ENCODE measurements around the gene PAXX. TPM values are rescaled to one million over a fixed set of nuclear protein-coding genes. Genes with fewer than 3 reads are reported as not detected.

Gene PAXX
- total RNA-seq: 53.1 TPM
- long read RNA-seq, transcript PAXX-201 (7 exons, 812 nt): major isoform, 16 of 73 reads
- long read RNA-seq, transcript PAXX-208 (5 exons, 1,077 nt): minor isoform, 13 of 73 reads
- long read RNA-seq, partial matches to known transcripts: 21 of 73 reads
- long read RNA-seq, other reads (novel, unspliced or antisense): 21 of 73 reads

DNA sequence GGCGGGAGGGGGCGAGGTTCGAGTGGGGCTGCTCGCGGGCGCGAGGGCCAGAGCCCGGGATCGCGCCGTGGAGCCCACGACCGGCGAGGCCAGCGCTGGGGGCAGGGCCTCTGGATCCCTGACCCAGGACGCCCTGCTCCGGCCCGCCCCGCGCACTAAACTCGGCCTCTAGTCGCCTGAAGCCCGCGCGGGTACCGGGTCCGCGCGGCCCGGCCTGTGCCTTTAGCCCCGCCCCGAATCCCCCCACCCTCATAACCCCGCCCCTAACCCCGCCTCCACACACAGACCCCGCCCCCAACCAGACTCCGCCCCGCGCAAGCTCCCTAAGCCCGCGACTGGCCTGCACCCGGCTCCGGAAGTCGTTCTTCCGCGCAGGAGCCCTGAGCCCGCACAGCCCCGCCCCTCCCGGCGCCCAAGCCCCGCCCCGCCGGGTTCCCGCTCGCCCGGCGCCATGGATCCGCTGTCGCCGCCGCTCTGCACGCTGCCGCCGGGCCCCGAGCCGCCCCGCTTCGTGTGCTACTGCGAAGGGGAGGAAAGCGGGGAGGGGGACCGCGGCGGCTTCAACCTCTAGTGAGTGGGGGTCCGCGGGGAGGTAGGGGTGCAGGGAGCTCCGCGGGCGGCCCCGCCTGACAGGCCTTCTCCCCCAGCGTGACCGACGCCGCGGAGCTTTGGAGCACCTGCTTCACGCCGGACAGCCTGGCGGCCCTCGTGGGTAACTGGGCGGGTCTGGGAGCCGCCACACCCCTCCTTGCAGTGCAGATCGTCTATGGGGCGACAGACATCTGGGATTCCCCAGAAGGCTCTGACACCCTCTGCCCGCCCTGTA is at the start of gene PAXX:
Gene PAXX (plus strand): TSS at position 430 of the 826 bp plus-strand sequence. CDS start 22 bp downstream, at position 452.
- Histone ChIP-seq H3K36me3 (peaks cover 13% of the 10 kb centered on the region), H3K27ac (peak within 1 kb of the TSS; percentile 85), H3K27me3 (no peaks in the 10 kb centered on the region), H3K4me1 (peaks cover 41% of the 10 kb centered on the region), H3K9me3 (no peaks in the 10 kb centered on the region), H3K4me3 (peak within 1 kb of the TSS; percentile 84)
- TF ChIP-seq, protein P1, sequence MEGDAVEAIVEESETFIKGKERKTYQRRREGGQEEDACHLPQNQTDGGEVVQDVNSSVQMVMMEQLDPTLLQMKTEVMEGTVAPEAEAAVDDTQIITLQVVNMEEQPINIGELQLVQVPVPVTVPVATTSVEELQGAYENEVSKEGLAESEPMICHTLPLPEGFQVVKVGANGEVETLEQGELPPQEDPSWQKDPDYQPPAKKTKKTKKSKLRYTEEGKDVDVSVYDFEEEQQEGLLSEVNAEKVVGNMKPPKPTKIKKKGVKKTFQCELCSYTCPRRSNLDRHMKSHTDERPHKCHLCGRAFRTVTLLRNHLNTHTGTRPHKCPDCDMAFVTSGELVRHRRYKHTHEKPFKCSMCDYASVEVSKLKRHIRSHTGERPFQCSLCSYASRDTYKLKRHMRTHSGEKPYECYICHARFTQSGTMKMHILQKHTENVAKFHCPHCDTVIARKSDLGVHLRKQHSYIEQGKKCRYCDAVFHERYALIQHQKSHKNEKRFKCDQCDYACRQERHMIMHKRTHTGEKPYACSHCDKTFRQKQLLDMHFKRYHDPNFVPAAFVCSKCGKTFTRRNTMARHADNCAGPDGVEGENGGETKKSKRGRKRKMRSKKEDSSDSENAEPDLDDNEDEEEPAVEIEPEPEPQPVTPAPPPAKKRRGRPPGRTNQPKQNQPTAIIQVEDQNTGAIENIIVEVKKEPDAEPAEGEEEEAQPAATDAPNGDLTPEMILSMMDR (IDR thresholded peaks at IDR 0.05): no peak
- ATAC-seq (peak; percentile 88), DNase-seq (peak; percentile 98)
- intact Hi-C loops (cut with DNase I): no loop called here

DNA sequence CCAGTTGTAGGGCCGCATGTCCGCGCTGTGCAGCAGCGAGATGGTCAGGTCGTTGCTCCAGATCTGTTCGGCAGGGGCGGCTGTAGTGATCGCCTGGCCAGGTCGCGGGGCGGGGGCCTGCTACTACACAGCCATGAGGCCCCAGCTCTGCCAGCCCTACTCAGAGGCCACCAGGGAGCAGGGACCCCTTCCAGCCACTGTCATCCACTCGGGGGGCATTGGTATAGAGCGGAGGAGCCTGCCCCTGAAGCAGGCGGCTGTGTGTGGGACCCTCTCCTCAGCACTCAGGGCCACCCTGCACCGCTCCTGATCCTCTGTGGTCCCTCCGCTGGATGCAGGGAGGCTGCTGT is 49.4 kb upstream of the PAXX start:
- peaks cover 38% of the 10 kb centered on the region for H3K36me3 ChIP-seq
- H3K9me3 ChIP-seq: no peaks in the 10 kb centered on the region
- no peaks in the 10 kb centered on the region for H3K27me3 ChIP-seq
- peaks cover 15% of the 10 kb centered on the region for H3K4me1 ChIP-seq
- TF ChIP-seq, protein P1 (IDR thresholded peaks at IDR 0.05): no peak
- no peak for DNase-seq
- H3K27ac ChIP-seq: no peak overlapping the region
- H3K4me3 ChIP-seq: peak overlapping the region; percentile 95
- intact Hi-C loops (cut with DNase I): loop anchor here (10.0 kb wide), 1 partner anchor 92 kb away; the partner anchor contains the start of gene FUT7
- ATAC-seq: no peak

DNA sequence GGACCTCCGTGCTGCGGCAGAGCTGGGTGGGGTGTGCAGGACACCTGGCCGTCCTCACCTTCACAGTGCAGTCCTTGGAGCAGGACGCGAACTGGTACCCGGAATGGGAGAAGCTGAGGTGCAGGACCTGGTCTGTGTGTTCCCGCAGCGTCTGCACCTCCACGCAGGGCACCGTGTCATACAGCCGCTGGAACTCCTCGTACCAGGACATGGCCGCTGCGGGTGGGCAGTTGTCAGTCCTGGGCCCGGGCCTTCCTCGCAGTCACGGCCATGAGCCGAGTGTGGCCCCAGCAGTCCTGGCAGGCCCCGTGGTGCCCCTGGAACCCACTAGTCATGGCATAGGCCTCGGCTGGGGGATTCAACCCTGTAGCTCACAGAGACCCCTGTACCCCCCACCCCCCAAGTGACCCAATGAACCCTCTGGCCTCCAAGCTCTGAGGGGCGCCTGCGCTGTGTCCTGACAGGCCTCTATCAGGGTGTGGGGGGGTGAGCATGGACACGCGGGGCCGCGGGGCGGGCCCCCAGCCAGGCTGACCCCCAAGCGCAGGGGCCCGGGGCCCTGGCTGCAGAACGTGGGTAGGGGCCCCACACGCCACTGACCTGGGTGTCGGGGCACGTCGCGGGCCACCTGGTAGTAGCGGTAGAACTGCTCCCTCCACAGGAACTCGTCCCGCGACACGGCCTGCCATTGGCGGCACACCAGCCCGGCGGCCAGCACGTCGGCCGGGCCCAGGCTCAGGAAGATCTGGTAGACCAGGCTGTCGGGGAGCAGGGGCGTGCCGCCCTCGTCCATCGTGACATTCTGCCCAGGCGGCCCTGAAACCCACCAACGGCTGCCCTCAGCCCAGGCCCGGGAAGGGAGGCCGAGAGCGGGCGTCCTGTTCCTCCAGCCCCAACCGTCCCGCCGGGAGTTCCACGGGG is 48.7 kb upstream of the PAXX start:
- DNase-seq (peak; percentile 79), ATAC-seq (peak; percentile 1)
- Histone ChIP-seq H3K36me3 (peaks cover 38% of the 10 kb centered on the region), H3K27me3 (no peaks in the 10 kb centered on the region), H3K4me1 (peaks cover 15% of the 10 kb centered on the region), H3K27ac (peak overlapping the region; percentile 83), H3K9me3 (no peaks in the 10 kb centered on the region), H3K4me3 (peak overlapping the region; percentile 95)
- TF ChIP-seq, protein P1 (IDR thresholded peaks at IDR 0.05): no peak
- intact Hi-C loops (cut with DNase I): loop anchor here (10.0 kb wide), 1 partner anchor 91 kb away; the partner anchor contains the start of gene FUT7

DNA sequence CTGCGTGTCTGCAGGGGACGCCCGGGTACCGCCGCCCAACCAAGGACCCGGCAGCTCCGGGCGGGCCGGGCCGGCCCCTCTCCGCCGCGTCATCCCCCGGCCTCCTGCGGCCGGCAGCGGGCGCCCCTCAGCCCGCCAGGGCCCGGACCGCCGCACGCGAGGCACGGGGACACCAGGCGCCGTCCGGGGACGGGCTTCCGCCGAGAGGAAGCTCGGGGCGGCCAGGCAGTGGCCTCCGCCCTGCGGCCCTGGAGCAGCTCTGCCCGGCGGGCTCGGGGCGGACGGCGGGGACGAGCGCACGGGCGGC is 48.1 kb upstream of the PAXX start:
- ATAC-seq: peak; percentile 57
- peaks cover 38% of the 10 kb centered on the region for H3K36me3 ChIP-seq
- H3K4me3 ChIP-seq: peak overlapping the region; percentile 95
- no peak for DNase-seq
- intact Hi-C loops (cut with DNase I): loop anchor here (10.0 kb wide), 1 partner anchor 91 kb away; the partner anchor contains the start of gene FUT7
- TF ChIP-seq, protein P1 (IDR thresholded peaks at IDR 0.05): no peak
- peak overlapping the region; percentile 83 for H3K27ac ChIP-seq
- H3K4me1 ChIP-seq: peaks cover 19% of the 10 kb centered on the region
- no peaks in the 10 kb centered on the region for H3K9me3 ChIP-seq
- H3K27me3 ChIP-seq: no peaks in the 10 kb centered on the region

DNA sequence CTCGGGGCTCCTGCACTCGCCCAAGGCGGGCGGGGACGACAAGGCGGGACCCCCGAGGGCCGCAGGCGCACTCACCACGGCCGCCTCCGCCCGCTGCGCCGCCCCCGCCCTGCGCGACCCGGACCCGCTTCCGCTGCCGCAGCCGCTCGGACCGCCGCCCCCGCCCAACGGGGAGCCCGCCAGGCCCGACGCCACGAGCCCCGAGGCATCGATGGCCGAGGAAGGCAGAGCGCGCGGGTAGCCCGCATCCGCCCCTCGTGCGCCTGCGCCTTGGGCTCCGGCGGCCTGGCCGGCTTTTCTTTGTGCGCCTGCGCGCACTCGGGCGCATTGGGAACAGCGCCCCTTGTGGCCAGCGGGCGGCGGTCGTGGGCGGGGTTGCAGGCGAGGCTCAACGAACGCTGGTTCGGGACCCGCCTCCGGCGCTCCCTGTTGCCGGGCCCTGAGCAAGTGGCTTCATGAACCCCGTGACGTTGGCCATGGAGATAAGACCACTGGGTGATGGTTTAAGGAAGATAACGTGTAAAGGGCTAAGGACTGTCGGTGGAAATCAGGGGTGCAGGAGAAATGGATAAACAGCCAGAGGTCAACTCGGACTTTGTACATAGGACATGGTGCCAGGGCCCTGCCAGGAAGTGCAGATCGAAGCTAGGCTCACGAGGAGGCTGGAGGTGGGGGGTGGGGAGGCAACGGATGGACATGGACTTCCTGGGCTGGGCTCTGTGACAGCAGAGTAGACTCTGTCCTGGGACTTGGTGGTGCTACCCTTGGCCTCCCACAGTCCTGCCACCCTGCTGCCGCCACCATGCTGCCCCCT is 47.5 kb upstream of the PAXX start, which contains the start of the genes C8G and FBXW5:
Gene C8G (plus strand): TSS at position 725 of the 814 bp plus-strand sequence. CDS start 78 bp downstream, at position 803.
Gene FBXW5 (minus strand): TSS at position 220 of the 814 bp plus-strand sequence. CDS start 655 bp downstream, outside the sequence.
- Histone ChIP-seq H3K9me3 (no peaks in the 10 kb centered on the region), H3K36me3 (peaks cover 33% of the 10 kb centered on the region), H3K27ac (peak within 1 kb of the TSS; percentile 83), H3K4me3 (peak within 1 kb of the TSS; percentile 95), H3K27me3 (no peaks in the 10 kb centered on the region), H3K4me1 (peaks cover 22% of the 10 kb centered on the region)
- ATAC-seq (peak; percentile 91), DNase-seq (peak; percentile 98)
- intact Hi-C loops (cut with DNase I): loop anchor here (10.0 kb wide), 1 partner anchor 90 kb away; the partner anchor contains the start of gene FUT7
- TF ChIP-seq, protein P1 (IDR thresholded peaks at IDR 0.05): peak; percentile 99
